Fibroblast of skin of right biceps (primary cell): ENCODE data around the gene LHX6.

Experiments used
- DNase-seq: peaks from one replicate; pipeline ENCODE4 v3.0.0-alpha.2; 2013

LHX6 gene

GRCh38 chr9:122215663-122216062 lies 13.1 kb downstream of the LHX6 start:
- no peak for DNase-seq

- no peak for DNase-seq
These were observed 14.2 kb downstream of the LHX6 start for GRCh38 chr9:122214507-122214906.

GRCh38 chr9:122213589-122214413 lies 15.0 kb downstream of the LHX6 start:
- peak; percentile 23 for DNase-seq

- DNase-seq = no peak
These were observed 15.6 kb downstream of the LHX6 start for GRCh38 chr9:122213102-122213588.

GRCh38 chr9:122212473-122213004 lies 16.2 kb downstream of the LHX6 start:
- no peak for DNase-seq

GRCh38 chr9:122209451-122209850 lies 19.3 kb downstream of the LHX6 start:
- DNase-seq = no peak

- no peak for DNase-seq
These were observed 21.7 kb downstream of the LHX6 start for GRCh38 chr9:122207096-122207495.

- peak; percentile 79 for DNase-seq
These were observed 22.4 kb downstream of the LHX6 start for GRCh38 chr9:122206118-122207046.

- DNase-seq = no peak
These were observed 23.6 kb downstream of the LHX6 start for GRCh38 chr9:122205176-122205575.

GRCh38 chr9:122204491-122204890 lies 24.3 kb downstream of the LHX6 start:
- DNase-seq = no peak

GRCh38 chr9:122204055-122204454 lies 24.7 kb downstream of the LHX6 start:
- no peak for DNase-seq

GRCh38 chr9:122202111-122202510 lies 26.6 kb downstream of the LHX6 start:
- DNase-seq = no peak

GRCh38 chr9:122201641-122202040 lies 27.1 kb downstream of the LHX6 start:
- DNase-seq = peak; percentile 33

GRCh38 chr9:122200960-122201595 lies 27.7 kb downstream of the LHX6 start:
- peak; percentile 55 for DNase-seq

GRCh38 chr9:122197882-122198281 lies 30.9 kb downstream of the LHX6 start:
- no peak for DNase-seq

- no peak for DNase-seq
These were observed 31.3 kb downstream of the LHX6 start for GRCh38 chr9:122197426-122197825.

- DNase-seq = no peak
These were observed 32.9 kb downstream of the LHX6 start for GRCh38 chr9:122195875-122196274.

- no peak for DNase-seq
These were observed 35.1 kb downstream of the LHX6 start for GRCh38 chr9:122193651-122194050.

GRCh38 chr9:122192914-122193525 lies 35.7 kb downstream of the LHX6 start:
- DNase-seq = no peak

GRCh38 chr9:122192261-122192875 lies 36.4 kb downstream of the LHX6 start:
- no peak for DNase-seq

- no peak for DNase-seq
These were observed 37.2 kb downstream of the LHX6 start for GRCh38 chr9:122191584-122191983.
